ENCODE measurements around the gene KRTAP19-4.
A peak's percentile ranks its signal among the peaks of the same experiment; 100 is the strongest.
"Not testable (repeated sequence)": the region's sequence is repeated elsewhere in the genome, so short reads cannot be mapped to it uniquely, and the experiment has no call there.

- peak; percentile 19; the same call in 1 of the 2 replicates for TF ChIP-seq CTCF (IDR thresholded peaks at IDR 0.05)
- not testable (repeated sequence) for TF ChIP-seq SIN3A (IDR thresholded peaks at IDR 0.05; ENCODE audit: borderline replicate concordance, insufficient read depth, low read depth, low read length); TCF7L2 (IDR thresholded peaks at IDR 0.05; ENCODE audit: low read depth, low read length); POLR2AphosphoS5 (IDR thresholded peaks at IDR 0.05; ENCODE audit: low read depth, low read length)
- TF ChIP-seq, protein P1, sequence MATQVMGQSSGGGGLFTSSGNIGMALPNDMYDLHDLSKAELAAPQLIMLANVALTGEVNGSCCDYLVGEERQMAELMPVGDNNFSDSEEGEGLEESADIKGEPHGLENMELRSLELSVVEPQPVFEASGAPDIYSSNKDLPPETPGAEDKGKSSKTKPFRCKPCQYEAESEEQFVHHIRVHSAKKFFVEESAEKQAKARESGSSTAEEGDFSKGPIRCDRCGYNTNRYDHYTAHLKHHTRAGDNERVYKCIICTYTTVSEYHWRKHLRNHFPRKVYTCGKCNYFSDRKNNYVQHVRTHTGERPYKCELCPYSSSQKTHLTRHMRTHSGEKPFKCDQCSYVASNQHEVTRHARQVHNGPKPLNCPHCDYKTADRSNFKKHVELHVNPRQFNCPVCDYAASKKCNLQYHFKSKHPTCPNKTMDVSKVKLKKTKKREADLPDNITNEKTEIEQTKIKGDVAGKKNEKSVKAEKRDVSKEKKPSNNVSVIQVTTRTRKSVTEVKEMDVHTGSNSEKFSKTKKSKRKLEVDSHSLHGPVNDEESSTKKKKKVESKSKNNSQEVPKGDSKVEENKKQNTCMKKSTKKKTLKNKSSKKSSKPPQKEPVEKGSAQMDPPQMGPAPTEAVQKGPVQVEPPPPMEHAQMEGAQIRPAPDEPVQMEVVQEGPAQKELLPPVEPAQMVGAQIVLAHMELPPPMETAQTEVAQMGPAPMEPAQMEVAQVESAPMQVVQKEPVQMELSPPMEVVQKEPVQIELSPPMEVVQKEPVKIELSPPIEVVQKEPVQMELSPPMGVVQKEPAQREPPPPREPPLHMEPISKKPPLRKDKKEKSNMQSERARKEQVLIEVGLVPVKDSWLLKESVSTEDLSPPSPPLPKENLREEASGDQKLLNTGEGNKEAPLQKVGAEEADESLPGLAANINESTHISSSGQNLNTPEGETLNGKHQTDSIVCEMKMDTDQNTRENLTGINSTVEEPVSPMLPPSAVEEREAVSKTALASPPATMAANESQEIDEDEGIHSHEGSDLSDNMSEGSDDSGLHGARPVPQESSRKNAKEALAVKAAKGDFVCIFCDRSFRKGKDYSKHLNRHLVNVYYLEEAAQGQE (IDR thresholded peaks at IDR 0.05; ENCODE audit: insufficient read depth in 1 of 2, low read depth in 2 of 2, low read length in 1 of 2), result not testable (repeated sequence)
Observed at GRCh38 chr21:30505621-30506205, 8.7 kb upstream of the KRTAP19-4 start.

All from Panc1 (cell line).